T-helper 2 cell treated with Interferon-gamma antibody and Interleukin-4, amounts not matched to agents 5 μg/mL and 100 μg/mL, for 36 hours (primary cell): ENCODE results near the gene SUSD4.

ENCODE experiments used
- DNase-seq: peaks from one replicate; pipeline ENCODE4 v3.0.0; 2021; ENCODE audit warnings: low spot score
- H3K27ac Mint-ChIP-seq: one replicate; pipeline ENCODE4 v1.8.0; 2021; ENCODE audit warnings: mild to moderate bottlenecking, mixed read lengths
- H3K27me3 Mint-ChIP-seq: one replicate; pipeline ENCODE4 v1.8.0; 2021; ENCODE audit warnings: low read depth, mixed read lengths
- H3K36me3 Mint-ChIP-seq: one replicate; pipeline ENCODE4 v1.8.0; 2021; ENCODE audit warnings: low read depth, mixed read lengths
- H3K4me1 Mint-ChIP-seq: one replicate; pipeline ENCODE4 v1.8.0; 2021; ENCODE audit warnings: low read depth, mixed read lengths
- H3K4me3 Mint-ChIP-seq: one replicate; pipeline ENCODE4 v1.8.0; 2022; ENCODE audit warnings: mild to moderate bottlenecking, moderate library complexity, mixed read lengths
- H3K9me3 Mint-ChIP-seq: one replicate; pipeline ENCODE4 v1.8.0; 2021; ENCODE audit warnings: mixed read lengths

The SUSD4 gene

DNA sequence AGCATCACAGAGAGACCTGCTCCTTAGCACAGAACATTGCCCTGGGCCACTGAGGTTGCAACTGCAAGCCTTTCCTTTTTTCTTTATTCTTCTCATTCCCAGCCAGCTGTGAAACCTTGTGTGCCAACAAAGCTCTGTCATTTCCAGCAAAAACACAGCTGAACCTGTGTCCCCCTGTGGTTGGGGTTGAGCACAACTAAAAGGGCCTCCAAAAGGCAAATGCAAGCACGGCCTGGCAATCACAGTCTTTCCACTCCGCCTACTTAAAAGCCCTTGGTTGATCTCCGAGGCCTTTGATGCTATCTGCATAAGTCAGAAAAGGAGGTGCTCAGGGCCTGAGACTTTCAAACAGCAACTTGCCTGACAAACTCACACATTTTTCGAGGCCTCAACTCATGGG, 32.7 kb downstream of the SUSD4 start:
- H3K27me3 Mint-ChIP-seq: peaks cover 10% of the 10 kb centered on the region
- no peaks in the 10 kb centered on the region for H3K9me3 Mint-ChIP-seq
- H3K36me3 Mint-ChIP-seq: no peaks in the 10 kb centered on the region
- no peak overlapping the region for H3K4me3 Mint-ChIP-seq
- H3K4me1 Mint-ChIP-seq: no peaks in the 10 kb centered on the region
- no peak overlapping the region for H3K27ac Mint-ChIP-seq
- DNase-seq: no peak

DNA sequence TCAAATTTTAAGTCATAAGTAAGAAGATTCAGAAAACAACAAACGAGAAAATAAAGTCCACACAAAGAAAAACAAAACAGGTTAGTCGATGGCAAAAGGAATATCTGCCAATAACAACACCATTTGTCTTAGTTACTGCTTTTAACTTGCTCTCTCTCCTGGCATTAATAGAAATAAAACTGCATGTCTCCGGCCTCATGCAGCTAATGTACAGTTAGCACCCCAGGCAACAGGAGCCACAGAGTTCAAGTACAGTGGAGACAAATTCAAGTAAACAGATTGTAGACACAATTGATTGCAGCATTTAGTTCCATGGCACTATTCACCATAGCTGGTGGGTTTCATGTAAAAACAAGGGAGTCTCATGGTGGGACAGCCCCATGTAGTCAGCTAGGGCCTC, 33.5 kb downstream of the SUSD4 start:
- H3K36me3 Mint-ChIP-seq: no peaks in the 10 kb centered on the region
- H3K4me3 Mint-ChIP-seq: no peak overlapping the region
- DNase-seq: no peak

GRCh38 chr1:223329664-223330415, 34.1 kb downstream of the SUSD4 start:
- no peaks in the 10 kb centered on the region for H3K4me1 Mint-ChIP-seq
- H3K4me3 Mint-ChIP-seq: no peak overlapping the region
- no peak for DNase-seq
- H3K9me3 Mint-ChIP-seq: no peaks in the 10 kb centered on the region
- no peaks in the 10 kb centered on the region for H3K36me3 Mint-ChIP-seq
- H3K27ac Mint-ChIP-seq: no peak overlapping the region
- peaks cover 9% of the 10 kb centered on the region for H3K27me3 Mint-ChIP-seq

More for the DNA sequence above, 33.5 kb downstream of the SUSD4 start:
- Mint-ChIP-seq H3K27me3 (peaks cover 11% of the 10 kb centered on the region), H3K27ac (no peak overlapping the region), H3K4me1 (no peaks in the 10 kb centered on the region), H3K9me3 (no peaks in the 10 kb centered on the region)

DNA sequence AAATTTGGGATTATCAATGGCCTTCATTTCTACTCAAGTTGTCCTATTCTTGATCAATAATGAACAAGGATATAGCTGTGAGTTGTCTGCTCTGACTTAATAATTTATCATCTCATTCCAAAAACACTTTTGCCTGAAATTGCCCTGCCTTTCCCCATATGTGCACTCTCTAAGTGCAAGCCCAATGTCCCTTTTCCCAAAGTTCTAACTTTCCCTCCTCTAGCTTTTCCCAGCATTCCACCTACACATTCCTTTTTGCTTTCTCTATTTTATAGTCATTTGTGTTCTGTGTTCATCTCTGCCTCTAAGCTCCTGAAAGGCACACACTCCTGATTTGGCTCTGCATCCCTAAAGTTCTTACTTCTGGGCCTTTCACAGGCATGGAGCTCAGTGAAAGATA, 34.7 kb downstream of the SUSD4 start:
- Mint-ChIP-seq H3K4me3 (no peak overlapping the region), H3K4me1 (no peaks in the 10 kb centered on the region), H3K36me3 (no peaks in the 10 kb centered on the region), H3K27me3 (peaks cover 6% of the 10 kb centered on the region), H3K9me3 (no peaks in the 10 kb centered on the region), H3K27ac (no peak overlapping the region)
- DNase-seq: no peak

- Mint-ChIP-seq H3K4me3 (no peak overlapping the region), H3K4me1 (peaks cover 3% of the 10 kb centered on the region), H3K27ac (no peak overlapping the region), H3K36me3 (no peaks in the 10 kb centered on the region), H3K27me3 (peaks cover 3% of the 10 kb centered on the region), H3K9me3 (no peaks in the 10 kb centered on the region)
- no peak for DNase-seq
Observed at GRCh38 chr1:223328566-223328965, 35.4 kb downstream of the SUSD4 start.

DNA sequence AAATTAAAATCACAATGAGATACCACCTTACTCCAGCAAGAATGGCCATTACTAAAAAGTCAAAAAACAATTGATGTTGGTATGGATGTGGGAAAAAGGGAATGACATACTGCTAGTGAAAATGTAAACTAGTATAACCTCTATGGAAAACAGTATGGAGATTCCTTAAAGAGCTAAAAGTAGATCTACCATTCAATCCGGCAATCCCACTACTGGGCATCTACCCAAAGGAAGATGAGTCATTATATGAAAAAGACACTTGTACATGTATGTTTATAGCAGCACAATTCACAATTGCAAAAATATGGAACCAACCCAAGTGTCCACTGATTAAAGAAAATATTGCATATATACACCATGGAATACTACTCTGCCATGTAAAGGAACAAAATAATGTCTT, 37.2 kb downstream of the SUSD4 start:
- peaks cover 5% of the 10 kb centered on the region for H3K4me1 Mint-ChIP-seq
- no peak for DNase-seq
- no peaks in the 10 kb centered on the region for H3K36me3 Mint-ChIP-seq
- no peak overlapping the region for H3K4me3 Mint-ChIP-seq
- H3K27me3 Mint-ChIP-seq: peaks cover 3% of the 10 kb centered on the region
- H3K27ac Mint-ChIP-seq: no peak overlapping the region
- H3K9me3 Mint-ChIP-seq: no peaks in the 10 kb centered on the region

DNA sequence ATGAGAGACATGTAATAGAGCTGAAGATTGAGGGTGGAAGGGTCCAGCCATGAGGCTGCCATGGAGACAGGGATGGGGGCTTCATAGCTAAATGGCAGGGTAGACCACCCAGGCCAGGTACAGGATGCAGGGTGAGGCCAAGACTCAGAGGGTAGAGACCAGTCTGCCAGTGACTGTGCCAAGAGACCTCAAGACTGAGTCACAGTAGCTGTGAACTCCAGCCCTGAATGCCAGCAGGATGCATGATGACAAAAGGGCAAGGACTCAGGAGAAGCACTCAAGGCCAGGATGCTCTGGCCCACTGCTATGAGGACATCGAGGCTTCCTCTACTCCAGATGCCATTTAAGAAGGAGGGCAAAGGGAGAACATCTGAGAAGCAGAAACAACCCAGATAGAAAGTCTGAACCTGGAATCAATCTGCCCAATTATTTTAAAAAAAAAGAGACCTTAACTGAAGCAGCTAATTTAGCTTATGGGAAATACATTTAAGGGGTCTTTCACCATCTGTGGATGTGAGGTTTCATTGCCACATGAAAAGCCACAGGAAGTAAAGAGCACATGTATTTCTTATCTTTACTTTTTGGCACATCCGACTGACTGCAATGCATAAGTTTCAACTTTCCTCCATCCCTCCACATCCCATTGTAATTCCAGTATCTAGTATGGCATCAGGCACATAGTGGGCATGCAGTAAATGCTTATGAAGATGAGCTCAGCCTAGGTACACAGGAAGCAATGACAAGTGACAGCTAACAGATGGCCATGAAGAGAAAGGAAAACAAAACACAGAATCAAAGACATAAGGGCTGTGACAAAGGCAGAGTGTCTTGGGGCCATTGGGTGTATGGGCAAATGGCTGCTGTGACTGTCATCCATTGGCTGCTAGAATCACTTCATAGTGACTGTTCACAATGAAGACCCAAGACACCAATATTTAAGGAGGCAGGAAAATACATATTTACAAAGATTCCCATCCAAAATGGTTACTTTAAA, 40.2 kb downstream of the SUSD4 start:
- Mint-ChIP-seq H3K4me3 (no peak overlapping the region), H3K36me3 (no peaks in the 10 kb centered on the region), H3K4me1 (peaks cover 5% of the 10 kb centered on the region), H3K9me3 (no peaks in the 10 kb centered on the region), H3K27ac (no peak overlapping the region), H3K27me3 (peaks cover 3% of the 10 kb centered on the region)
- DNase-seq: no peak

DNA sequence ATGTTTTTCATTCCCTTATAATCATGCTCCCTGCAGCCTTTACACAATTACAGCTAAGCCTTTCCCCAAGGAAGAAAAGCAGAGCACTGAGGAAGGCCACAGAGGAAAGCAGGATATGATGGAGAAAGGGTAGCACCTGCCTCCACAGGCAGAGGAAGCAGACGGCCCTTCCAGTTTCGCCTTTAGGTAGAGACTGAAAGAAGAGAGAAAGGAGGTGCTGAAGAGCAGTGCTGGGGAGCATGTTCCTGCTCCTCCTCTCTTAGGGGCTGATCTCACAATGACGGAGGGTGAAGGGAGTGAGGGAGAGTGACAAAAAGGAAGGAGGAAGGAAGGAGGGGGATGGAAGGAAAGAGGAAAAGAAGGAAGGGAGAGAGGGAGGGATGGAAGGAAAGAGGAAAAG, 41.1 kb downstream of the SUSD4 start:
- H3K27ac Mint-ChIP-seq: no peak overlapping the region
- no peak overlapping the region for H3K4me3 Mint-ChIP-seq
- no peaks in the 10 kb centered on the region for H3K36me3 Mint-ChIP-seq
- DNase-seq: no peak
- peaks cover 3% of the 10 kb centered on the region for H3K27me3 Mint-ChIP-seq
- no peaks in the 10 kb centered on the region for H3K9me3 Mint-ChIP-seq
- peaks cover 5% of the 10 kb centered on the region for H3K4me1 Mint-ChIP-seq

GRCh38 chr1:223320959-223321358, 43.0 kb downstream of the SUSD4 start:
- Mint-ChIP-seq H3K36me3 (no peaks in the 10 kb centered on the region), H3K4me3 (no peak overlapping the region), H3K27ac (no peak overlapping the region), H3K27me3 (peaks cover 3% of the 10 kb centered on the region), H3K9me3 (no peaks in the 10 kb centered on the region), H3K4me1 (peaks cover 5% of the 10 kb centered on the region)
- DNase-seq: no peak

- DNase-seq: no peak
- Mint-ChIP-seq H3K36me3 (no peaks in the 10 kb centered on the region), H3K9me3 (no peaks in the 10 kb centered on the region), H3K27me3 (no peaks in the 10 kb centered on the region), H3K27ac (no peak overlapping the region), H3K4me1 (peaks cover 5% of the 10 kb centered on the region), H3K4me3 (no peak overlapping the region)
Observed at GRCh38 chr1:223319905-223320580, 43.9 kb downstream of the SUSD4 start.

GRCh38 chr1:223319398-223319797, 44.6 kb downstream of the SUSD4 start:
- no peak overlapping the region for H3K27ac Mint-ChIP-seq
- H3K9me3 Mint-ChIP-seq: no peaks in the 10 kb centered on the region
- no peak for DNase-seq
- no peak overlapping the region for H3K4me3 Mint-ChIP-seq
- H3K36me3 Mint-ChIP-seq: no peaks in the 10 kb centered on the region
- H3K4me1 Mint-ChIP-seq: peaks cover 5% of the 10 kb centered on the region
- H3K27me3 Mint-ChIP-seq: no peaks in the 10 kb centered on the region

DNA sequence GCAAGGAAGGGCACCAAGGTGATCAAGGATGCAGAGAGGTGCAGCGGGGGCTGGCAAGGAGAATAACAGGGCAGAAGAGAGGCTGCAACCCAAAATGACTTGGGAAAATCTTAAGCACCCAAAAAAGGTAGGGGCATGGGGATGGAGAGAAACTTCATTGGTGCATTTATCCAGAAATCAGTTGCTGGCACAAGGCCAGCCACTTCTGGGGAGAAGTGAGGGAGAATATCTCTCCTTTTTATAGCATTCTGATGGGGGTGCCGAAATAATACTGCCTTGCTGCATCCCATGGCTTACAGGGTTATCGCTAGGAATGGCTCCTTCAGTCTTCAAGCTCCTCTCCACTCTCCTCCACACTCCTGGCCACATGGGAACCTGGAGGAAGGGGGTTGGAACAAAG, 47.9 kb downstream of the SUSD4 start:
- DNase-seq: no peak
- no peak overlapping the region for H3K4me3 Mint-ChIP-seq
- no peaks in the 10 kb centered on the region for H3K36me3 Mint-ChIP-seq
- no peaks in the 10 kb centered on the region for H3K4me1 Mint-ChIP-seq
- H3K27me3 Mint-ChIP-seq: no peaks in the 10 kb centered on the region
- no peaks in the 10 kb centered on the region for H3K9me3 Mint-ChIP-seq
- H3K27ac Mint-ChIP-seq: no peak overlapping the region

DNA sequence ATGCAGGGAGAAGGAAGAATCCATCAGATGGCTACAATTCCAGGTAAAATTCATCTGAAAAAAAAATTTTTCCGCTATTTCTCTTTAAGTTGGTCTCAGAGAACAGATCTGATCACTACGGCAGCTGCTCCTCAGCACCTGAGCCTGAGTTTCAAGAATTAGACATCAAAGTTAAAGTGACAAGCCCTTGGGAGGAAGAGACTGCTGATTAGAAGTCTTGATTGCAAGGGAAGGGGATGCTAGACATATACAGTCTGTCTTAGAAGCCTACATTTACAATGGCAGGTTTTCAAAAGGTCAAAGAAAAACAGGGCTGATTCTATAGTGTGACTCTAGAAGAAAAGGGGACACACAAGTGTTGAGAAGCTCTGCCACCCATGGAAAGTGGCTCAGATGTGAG, 48.3 kb downstream of the SUSD4 start:
- Mint-ChIP-seq H3K36me3 (no peaks in the 10 kb centered on the region), H3K4me3 (no peak overlapping the region), H3K4me1 (no peaks in the 10 kb centered on the region), H3K27ac (no peak overlapping the region), H3K9me3 (no peaks in the 10 kb centered on the region), H3K27me3 (no peaks in the 10 kb centered on the region)
- no peak for DNase-seq

- Mint-ChIP-seq H3K9me3 (no peaks in the 10 kb centered on the region), H3K4me1 (no peaks in the 10 kb centered on the region), H3K36me3 (no peaks in the 10 kb centered on the region), H3K27me3 (peaks cover 5% of the 10 kb centered on the region), H3K4me3 (no peak overlapping the region), H3K27ac (no peak overlapping the region)
- no peak for DNase-seq
Observed at GRCh38 chr1:223313415-223313754, 50.6 kb downstream of the SUSD4 start.
